Mesendoderm (in vitro differentiated cells): Measurements from ENCODE around the gene MORF4L2.
"Not testable (repeated sequence)": the region's sequence is repeated elsewhere in the genome, so short reads cannot be mapped to it uniquely, and the experiment has no call there.

Experiments used
- DNase-seq: peaks from one replicate; pipeline ENCODE4 v3.0.0; 2013
- H2AK5ac ChIP-seq: 2 replicates; pipeline ENCODE4 v1.6.1; 2013; ENCODE audit warnings: low read length, inconsistent platforms
- H2BK120ac ChIP-seq: 2 replicates; pipeline ENCODE4 v1.6.1; 2013; ENCODE audit warnings: low read depth, mild to moderate bottlenecking, low read length, moderate library complexity, mixed read lengths
- H2BK15ac ChIP-seq: replicated peaks from 2 replicates; pipeline ENCODE4 v1.6.1; 2013; ENCODE audit warnings: low read depth, mild to moderate bottlenecking, moderate library complexity
- H2BK5ac ChIP-seq: 2 replicates; pipeline ENCODE4 v1.6.1; 2013; ENCODE audit warnings: low read length, inconsistent platforms
- H3K18ac ChIP-seq: 2 replicates; pipeline ENCODE4 v1.6.1; 2013; ENCODE audit warnings: mild to moderate bottlenecking, low read length, mixed read lengths
- H3K23ac ChIP-seq: one replicate; pipeline ENCODE4 v1.6.1; 2013; ENCODE audit warnings: low read length
- H3K27ac ChIP-seq: 2 replicates; pipeline ENCODE4 v1.5.1; 2013; ENCODE audit warnings: low read depth, mild to moderate bottlenecking, inconsistent platforms, low read length, moderate library complexity
- H3K27me3 ChIP-seq: 2 replicates; pipeline ENCODE4 v1.6.1; 2013; ENCODE audit warnings: low read length, control low read depth, mild to moderate bottlenecking, inconsistent platforms; ENCODE audit not compliant: insufficient read depth, poor library complexity
- H3K36me3 ChIP-seq: 2 replicates; pipeline ENCODE4 v1.6.1; 2013; ENCODE audit warnings: low read length, inconsistent platforms; ENCODE audit not compliant: control insufficient read depth, insufficient read depth
- H3K4ac ChIP-seq: one replicate; pipeline ENCODE4 v1.6.1; 2013; ENCODE audit warnings: low read depth, mild to moderate bottlenecking, low read length, moderate library complexity
- H3K4me1 ChIP-seq: 2 replicates; pipeline ENCODE4 v1.6.1; 2013; ENCODE audit warnings: low read depth, low read length, inconsistent platforms; ENCODE audit not compliant: control insufficient read depth
- H3K4me2 ChIP-seq: 2 replicates; pipeline ENCODE4 v1.6.1; 2013; ENCODE audit warnings: low read length
- H3K4me3 ChIP-seq: 2 replicates; pipeline ENCODE4 v1.5.1; 2013; ENCODE audit warnings: mild to moderate bottlenecking, low read length
- H3K56ac ChIP-seq: one replicate; pipeline ENCODE4 v1.6.1; 2013; ENCODE audit warnings: low read length
- H3K79me1 ChIP-seq: 2 replicates; pipeline ENCODE4 v1.6.1; 2013; ENCODE audit warnings: low read length, inconsistent platforms
- H3K79me2 ChIP-seq: 2 replicates; pipeline ENCODE4 v1.6.1; 2013; ENCODE audit warnings: mild to moderate bottlenecking, low read length; ENCODE audit not compliant: control insufficient read depth, insufficient read depth
- H3K9ac ChIP-seq: 2 replicates; pipeline ENCODE4 v1.6.1; 2013; ENCODE audit warnings: low read length, inconsistent platforms
- H4K5ac ChIP-seq: one replicate; pipeline ENCODE4 v1.6.1; 2013; ENCODE audit warnings: low read length
- H4K8ac ChIP-seq: one replicate; pipeline ENCODE4 v1.6.1; 2013; ENCODE audit warnings: low read depth, mild to moderate bottlenecking, control low read depth, low read length, moderate library complexity
- WGBS: extraction: QIAGEN DNeasy Blood & Tissue Kit; methylation state at CpG from one replicate; pipeline ENCODE4 v1.1.7; 2013; ENCODE audit warnings: low lambda C conversion rate, missing lambda C conversion rate; ENCODE audit not compliant: insufficient coverage; ENCODE audit errors: extremely low coverage; 5-methylcytosine and 5-hydroxymethylcytosine counted together

MORF4L2 gene

GRCh38 chrX:103658681-103659433, 27.6 kb downstream of the MORF4L2 start:
- Histone ChIP-seq H3K18ac (no peak overlapping the region), H4K8ac (no peak overlapping the region), H3K4me2 (no peak overlapping the region), H3K27ac (no peak overlapping the region), H3K36me3 (no peaks in the 10 kb centered on the region), H3K4me3 (no peak overlapping the region), H2BK5ac (no peak overlapping the region), H3K4ac (no peak overlapping the region), H2BK15ac (no peak overlapping the region), H3K27me3 (no peaks in the 10 kb centered on the region), H3K9ac (no peak overlapping the region), H4K5ac (no peak overlapping the region), H3K56ac (no peak overlapping the region), H2AK5ac (no peak overlapping the region), H3K23ac (no peak overlapping the region), H3K79me1 (no peaks in the 10 kb centered on the region), H2BK120ac (no peak overlapping the region), H3K4me1 (no peaks in the 10 kb centered on the region), H3K79me2 (no peaks in the 10 kb centered on the region)
- WGBS: no CpG with 5 or more reads among the region's 5 CpGs
- DNase-seq: no peak

DNA sequence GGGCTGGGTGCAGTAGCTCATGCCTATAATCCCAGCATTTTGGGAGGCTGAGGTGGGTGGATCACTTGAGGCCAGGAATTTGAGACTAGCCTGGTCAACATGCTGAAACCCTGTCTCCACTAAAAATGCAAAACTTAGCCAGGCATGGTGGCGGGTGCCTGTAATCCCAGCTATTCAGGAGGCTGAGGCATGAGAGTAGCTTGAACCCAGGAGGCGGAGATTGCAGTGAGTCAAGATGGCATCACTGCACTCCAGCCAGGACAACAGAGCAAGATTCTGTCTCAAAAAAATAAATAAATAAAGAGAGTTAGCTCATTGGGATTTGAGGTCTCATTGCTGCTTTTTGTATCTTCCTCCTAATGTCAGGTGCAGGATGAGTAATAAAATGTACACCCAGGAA, 29.4 kb downstream of the MORF4L2 start:
- not testable (repeated sequence) for H4K5ac ChIP-seq, H3K36me3 ChIP-seq, H4K8ac ChIP-seq, H3K23ac ChIP-seq, H3K4ac ChIP-seq, H3K27ac ChIP-seq, H3K56ac ChIP-seq, H3K4me3 ChIP-seq, H3K18ac ChIP-seq, DNase-seq, H3K79me1 ChIP-seq, H3K4me2 ChIP-seq, H3K9ac ChIP-seq, H3K4me1 ChIP-seq, H2AK5ac ChIP-seq, H2BK120ac ChIP-seq, H2BK5ac ChIP-seq, H3K79me2 ChIP-seq, H2BK15ac ChIP-seq, H3K27me3 ChIP-seq
- no CpG with 5 or more reads among the region's 2 CpGs for WGBS

DNA sequence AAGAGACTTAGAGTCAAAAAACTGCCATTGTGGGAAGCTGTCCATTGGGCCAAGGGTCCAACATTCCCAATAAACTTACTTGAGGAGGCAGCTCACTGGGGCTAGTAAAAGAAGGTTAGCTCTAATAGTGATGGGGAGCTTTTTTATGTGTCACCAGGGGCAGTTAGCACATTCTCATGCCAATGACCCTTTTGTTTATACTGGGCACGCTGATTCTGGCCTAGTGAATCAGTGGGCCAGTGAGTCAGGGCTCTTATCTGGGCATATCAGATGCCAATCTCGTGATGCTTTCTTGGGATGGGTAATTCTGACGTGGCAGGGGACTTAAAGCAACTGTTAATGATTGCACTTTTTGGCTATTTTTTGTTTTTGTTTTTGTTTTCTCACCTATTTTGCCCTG, 29.9 kb downstream of the MORF4L2 start:
- no peaks in the 10 kb centered on the region for H3K36me3 ChIP-seq
- no peak overlapping the region for H2BK5ac ChIP-seq
- H3K4me2 ChIP-seq: no peak overlapping the region
- H3K27me3 ChIP-seq: no peaks in the 10 kb centered on the region
- H3K79me1 ChIP-seq: no peaks in the 10 kb centered on the region
- H3K18ac ChIP-seq: no peak overlapping the region
- no peak overlapping the region for H3K23ac ChIP-seq
- no peak overlapping the region for H3K27ac ChIP-seq
- H3K4me3 ChIP-seq: no peak overlapping the region
- no peak overlapping the region for H2BK120ac ChIP-seq
- H3K56ac ChIP-seq: no peak overlapping the region
- H3K4ac ChIP-seq: no peak overlapping the region
- WGBS: no CpG with 5 or more reads among the region's 3 CpGs
- no peaks in the 10 kb centered on the region for H3K79me2 ChIP-seq
- no peak overlapping the region for H2AK5ac ChIP-seq
- no peak for DNase-seq
- no peak overlapping the region for H2BK15ac ChIP-seq
- H3K9ac ChIP-seq: no peak overlapping the region
- H4K5ac ChIP-seq: no peak overlapping the region
- H4K8ac ChIP-seq: no peak overlapping the region
- H3K4me1 ChIP-seq: no peaks in the 10 kb centered on the region

- not testable (repeated sequence) for H2BK120ac ChIP-seq, H2BK5ac ChIP-seq, H3K23ac ChIP-seq, H3K79me2 ChIP-seq, H3K4me3 ChIP-seq, DNase-seq, H3K9ac ChIP-seq, H2AK5ac ChIP-seq, H3K4me1 ChIP-seq, H3K4ac ChIP-seq, H3K36me3 ChIP-seq, H3K18ac ChIP-seq, H2BK15ac ChIP-seq, H3K4me2 ChIP-seq, H3K56ac ChIP-seq, H3K79me1 ChIP-seq, H4K5ac ChIP-seq, H3K27ac ChIP-seq, H3K27me3 ChIP-seq, H4K8ac ChIP-seq
- no CpG with 5 or more reads among the region's 7 CpGs for WGBS
Measured at GRCh38 chrX:103655230-103656000, 31.1 kb downstream of the MORF4L2 start.

- H3K36me3 ChIP-seq: no peaks in the 10 kb centered on the region
- H4K5ac ChIP-seq: no peak overlapping the region
- H2AK5ac ChIP-seq: no peak overlapping the region
- DNase-seq: no peak
- H3K4me3 ChIP-seq: no peak overlapping the region
- H3K27me3 ChIP-seq: no peaks in the 10 kb centered on the region
- H2BK120ac ChIP-seq: no peak overlapping the region
- H3K4me1 ChIP-seq: no peaks in the 10 kb centered on the region
- H3K4me2 ChIP-seq: no peak overlapping the region
- H3K4ac ChIP-seq: no peak overlapping the region
- no peak overlapping the region for H3K18ac ChIP-seq
- H3K79me1 ChIP-seq: no peaks in the 10 kb centered on the region
- no peak overlapping the region for H3K23ac ChIP-seq
- H2BK15ac ChIP-seq: no peak overlapping the region
- no peak overlapping the region for H3K27ac ChIP-seq
- WGBS: no CpG with 5 or more reads among the region's 2 CpGs
- no peak overlapping the region for H3K9ac ChIP-seq
- H3K56ac ChIP-seq: no peak overlapping the region
- no peak overlapping the region for H4K8ac ChIP-seq
- H3K79me2 ChIP-seq: no peaks in the 10 kb centered on the region
- H2BK5ac ChIP-seq: no peak overlapping the region
Measured at GRCh38 chrX:103651151-103651773, 35.2 kb downstream of the MORF4L2 start.
